Measurements from ENCODE around the gene KIF21B.

DNA sequence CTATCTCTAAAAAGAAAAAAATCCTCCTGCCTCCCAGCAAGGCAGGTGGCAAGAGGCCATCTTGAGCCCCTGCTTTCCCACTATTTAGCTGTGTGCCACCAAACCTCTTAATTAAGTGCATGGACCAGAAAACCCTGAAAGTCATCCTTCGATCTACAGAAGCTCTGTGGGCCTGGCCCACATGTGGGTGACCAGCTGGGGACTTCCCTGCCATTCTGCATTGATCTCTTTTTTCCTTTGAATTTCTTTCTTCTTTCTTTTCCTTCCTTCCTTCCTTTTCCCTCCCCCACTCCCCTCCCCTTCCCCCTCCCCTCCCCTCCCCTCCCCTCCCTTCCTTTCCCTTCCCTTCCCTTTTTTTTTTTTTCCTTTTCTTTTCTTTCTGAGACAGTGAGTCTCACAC lies 38.0 kb downstream of the KIF21B start:
- TF ChIP-seq CTCF (IDR thresholded peaks at IDR 0.05) = no peak
- no peak for TF ChIP-seq POLR2A (IDR thresholded peaks at IDR 0.05)
- no peak for TF ChIP-seq EP300 (IDR thresholded peaks at IDR 0.05)
